ENCODE data around the gene FMNL2.

FMNL2 gene

GRCh38 chr2:152430876-152431275, 95.9 kb downstream of the FMNL2 start:
- DNase-seq, result no peak

DNA sequence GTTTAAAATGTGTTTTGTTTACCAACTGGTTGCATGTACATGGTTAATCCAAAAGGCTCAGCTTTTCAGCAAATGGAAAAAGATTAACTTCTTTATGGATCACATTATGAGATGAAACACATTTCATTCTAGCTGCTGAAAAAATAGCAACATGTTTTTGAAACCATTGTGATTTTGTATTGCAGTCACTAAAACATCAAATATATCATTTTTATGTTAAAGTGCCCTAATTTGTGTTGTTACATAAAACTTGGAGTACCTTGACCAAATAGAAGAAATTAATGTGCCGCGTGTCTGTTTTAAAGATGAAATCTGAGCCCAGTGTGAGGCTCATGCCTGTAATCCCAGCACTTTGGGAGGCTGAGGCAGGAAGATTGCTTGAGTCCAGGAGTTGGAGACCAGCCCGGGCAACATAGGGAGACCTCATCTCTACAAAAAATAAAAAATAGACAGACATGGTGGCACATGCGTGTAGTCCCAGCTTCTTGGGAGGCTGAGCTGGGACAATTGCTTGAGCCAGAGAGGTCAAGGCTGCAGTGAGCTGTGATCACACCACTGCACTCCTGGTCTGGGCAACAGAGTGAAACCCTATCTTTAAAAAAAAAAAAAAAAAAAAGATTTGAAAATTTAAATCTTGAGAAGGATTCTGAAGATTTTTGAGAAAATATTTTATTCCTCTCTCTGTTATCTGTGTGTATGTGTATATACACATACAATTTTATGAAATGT, 96.6 kb downstream of the FMNL2 start:
- no peak for DNase-seq

DNA sequence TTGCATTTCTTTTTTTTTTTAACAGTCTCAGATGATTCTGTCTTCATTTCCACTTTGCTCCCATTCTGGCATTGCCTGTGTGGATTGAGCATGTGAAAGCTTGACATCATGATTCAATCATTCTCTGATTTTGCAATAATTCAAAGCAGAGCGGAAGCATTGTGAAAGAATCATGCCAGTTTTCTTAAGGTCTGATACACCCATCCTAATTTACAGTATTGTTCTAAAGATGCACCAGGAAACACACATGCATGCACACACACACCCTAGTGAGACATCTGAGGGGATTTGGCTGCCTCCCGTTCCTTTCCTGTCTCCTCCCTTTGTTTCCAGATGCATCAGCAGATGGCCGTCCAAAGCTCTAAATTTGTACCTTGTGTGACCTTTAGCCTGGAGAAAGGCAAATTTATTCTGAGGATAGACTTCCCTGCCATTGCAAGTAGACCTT, 97.3 kb downstream of the FMNL2 start:
- peak; percentile 48 for DNase-seq

DNA sequence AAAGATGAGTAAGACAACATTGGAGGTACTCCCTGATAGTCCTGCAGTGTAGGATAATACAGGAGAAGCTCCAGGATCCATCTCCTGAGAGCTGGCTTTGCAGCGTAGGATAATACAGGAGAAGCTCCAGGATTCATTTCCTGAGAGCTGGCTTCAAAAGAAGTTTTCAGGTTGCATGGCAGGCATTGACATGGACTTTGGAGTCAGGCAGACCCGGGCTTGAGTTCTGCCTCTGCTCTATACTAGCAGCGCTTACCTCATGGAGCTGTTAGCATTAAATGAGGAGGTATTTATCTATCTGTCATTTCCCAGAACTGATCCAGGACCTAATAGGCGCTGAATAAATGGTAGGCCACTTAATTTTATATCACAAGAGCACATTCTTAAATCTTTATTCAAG, 97.8 kb downstream of the FMNL2 start:
- DNase-seq, result no peak

GRCh38 chr2:152433289-152433688, 98.3 kb downstream of the FMNL2 start:
- DNase-seq, result no peak

- DNase-seq, result no peak
These were observed 98.8 kb downstream of the FMNL2 start for GRCh38 chr2:152433791-152434190.

DNA sequence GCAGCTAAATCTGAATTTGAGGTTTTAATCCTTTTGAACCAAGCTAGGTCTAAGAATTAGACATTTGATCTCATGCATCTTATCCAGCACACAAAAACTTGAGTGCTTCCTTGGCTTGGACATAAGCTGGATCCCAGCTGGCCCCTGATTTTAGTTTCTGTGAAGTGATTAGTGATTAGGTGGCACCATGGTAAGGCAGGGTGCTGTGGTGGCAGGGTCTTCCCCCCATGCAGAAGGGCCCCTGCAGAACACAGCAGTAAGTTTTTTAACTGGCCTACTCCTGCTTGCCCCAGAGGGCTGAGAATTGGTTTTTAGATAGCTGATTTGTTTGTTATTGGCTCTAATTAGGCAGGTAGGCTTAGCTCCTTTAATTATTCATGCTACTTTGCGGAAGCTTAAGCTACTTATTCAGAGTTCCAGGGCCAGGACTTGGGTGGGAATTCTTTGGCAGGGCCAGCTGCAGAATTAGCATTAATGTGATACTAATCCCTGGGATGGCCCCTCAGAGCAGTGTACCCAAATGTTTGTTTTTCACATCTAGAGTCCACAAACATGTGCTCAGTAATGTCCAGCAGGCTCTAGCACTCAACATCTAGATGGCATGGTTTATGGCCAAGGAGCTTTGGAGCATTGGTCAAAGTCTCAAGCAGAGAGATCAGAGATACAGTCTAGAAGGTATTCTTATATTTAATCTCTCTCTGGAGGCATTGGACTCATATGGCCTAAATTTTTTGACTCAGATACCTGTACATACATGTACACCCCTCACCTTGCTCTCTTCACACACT, 99.6 kb downstream of the FMNL2 start:
- no peak for DNase-seq

GRCh38 chr2:152436148-152436547, 101.2 kb downstream of the FMNL2 start:
- no peak for DNase-seq

DNA sequence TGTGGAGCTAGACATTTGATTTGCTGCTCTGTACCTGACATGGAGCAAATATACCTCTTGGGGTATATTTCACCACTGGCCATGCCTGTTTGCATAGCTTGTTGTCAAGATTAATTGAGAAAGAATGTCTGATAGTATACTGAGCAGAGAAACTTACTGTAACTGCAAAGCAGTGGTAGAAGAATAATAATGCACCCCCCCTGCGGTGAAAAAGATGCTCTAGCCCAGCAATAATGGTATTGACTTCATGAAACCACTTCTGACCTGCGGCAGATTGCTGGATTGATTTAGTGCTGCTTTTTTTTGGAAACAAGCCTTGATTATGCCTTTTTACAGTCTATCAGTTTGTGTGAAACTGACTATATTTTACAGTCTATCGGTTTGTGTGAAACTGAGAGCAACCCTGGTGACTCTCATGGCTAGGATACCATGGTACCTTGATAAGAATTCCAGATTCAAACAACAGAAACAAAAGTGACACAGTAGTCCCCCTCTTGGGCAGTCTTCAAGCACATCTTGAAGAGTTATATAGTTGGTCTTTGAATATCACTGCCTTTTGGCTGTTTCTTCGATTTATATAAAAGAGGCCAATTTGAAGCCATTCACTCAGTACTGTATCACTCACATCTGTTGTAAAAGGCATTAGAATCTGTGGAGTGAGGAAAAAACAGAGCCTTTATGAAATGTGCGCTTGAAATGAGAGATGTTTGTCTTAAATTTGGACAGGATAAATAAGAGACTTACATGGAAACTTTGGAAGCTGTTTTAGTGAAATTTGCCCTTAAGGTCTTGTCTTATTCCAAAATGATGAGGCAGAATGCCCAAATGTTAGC, 102.5 kb downstream of the FMNL2 start:
- no peak for DNase-seq

DNA sequence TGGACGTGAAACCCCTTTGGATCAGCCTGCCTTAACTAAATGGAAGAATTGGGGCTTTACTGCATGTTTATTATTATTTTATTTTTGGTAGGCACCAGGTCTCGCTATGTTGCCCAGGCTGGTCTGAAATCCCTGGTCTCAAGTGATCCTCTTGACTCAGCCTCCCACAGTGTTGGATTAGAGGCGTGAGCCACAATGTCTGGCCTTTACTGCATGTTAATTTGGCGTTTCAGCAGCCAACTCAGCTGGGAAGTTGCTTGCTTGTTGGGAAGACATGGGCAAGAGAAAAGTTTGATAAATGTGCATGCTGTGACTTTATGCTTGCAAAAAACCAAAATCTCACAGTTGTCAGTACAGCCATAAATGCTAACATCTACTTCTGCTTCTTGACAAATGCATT, 105.1 kb downstream of the FMNL2 start:
- no peak for DNase-seq

- DNase-seq, result no peak
These were observed 105.5 kb downstream of the FMNL2 start for GRCh38 chr2:152440460-152440859.

DNA sequence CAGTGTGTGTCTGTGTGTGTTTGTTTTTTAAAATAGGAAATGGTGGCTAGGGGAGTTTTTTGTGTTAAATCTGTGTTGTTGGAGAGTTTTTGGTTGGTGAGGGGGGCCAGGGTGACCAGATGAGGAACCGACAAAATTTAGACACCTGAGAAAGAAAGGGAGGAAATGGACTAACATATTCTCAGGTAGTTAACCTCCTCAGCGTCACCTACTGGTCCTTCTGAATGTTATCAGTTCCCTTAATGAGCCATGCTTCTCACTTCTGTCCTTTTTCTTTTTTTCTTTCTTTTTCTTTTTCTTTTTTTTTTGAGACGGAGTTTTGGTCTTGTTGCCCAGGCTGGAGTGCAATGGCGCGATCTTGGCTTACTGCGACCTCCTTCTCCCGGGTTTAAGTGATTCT, 107.0 kb downstream of the FMNL2 start:
- no peak for DNase-seq

DNA sequence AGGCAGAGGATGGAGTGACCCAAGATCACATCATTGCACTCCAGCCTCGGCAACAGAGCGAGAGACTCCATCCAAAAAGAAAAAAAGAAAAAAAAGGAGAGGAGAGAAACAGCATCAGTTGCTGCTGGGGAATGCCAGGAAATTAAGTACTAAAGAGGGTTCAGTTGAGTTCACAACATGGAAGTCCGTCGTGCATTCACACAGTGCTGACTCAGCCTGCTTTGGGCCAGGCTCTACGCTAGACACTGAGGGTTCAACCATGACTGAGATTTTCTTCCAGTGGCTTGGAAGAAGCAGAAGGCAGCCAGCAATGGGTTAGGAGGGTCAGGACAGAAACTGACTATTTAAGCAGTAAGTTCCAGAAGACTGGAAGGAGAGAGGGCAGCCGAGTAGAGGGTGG, 108.8 kb downstream of the FMNL2 start:
- DNase-seq, result no peak

DNA sequence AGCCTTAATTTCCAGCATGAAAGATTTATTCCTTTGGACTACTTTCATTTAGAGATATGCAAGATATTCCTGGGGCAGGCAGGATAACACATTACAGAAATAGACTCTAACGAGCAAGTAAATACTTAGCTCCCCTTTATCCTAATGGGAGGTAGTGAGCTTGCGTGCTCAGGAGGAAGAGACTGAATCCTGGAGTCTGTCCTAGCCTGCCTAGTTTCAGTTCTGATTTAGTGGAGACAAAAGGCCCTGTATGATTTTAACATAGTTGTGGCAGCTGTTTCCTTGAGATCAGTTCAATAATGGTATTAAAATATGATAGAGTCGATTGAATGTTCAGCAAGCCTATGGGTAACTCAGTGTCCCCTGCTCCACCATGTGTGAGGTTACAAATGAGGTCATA, 109.5 kb downstream of the FMNL2 start:
- no peak for DNase-seq

DNA sequence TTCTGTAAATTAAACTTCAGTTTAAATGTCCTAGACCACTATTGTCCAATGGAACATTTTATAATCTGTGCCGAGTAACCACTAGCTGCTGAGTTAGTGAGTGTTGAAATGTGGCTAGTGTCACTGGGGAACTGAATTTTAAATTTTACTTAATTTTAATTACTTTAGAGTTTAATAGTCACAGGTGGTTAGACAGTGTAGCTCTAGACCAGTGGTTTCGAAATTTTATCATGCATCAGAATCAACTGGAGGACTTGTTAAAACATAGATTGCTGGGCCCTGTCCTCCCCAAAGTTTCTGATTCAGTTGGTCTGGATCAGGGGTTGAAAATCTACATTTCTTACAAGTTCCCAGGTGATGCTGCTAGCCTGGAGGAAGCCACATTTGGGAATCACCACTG, 110.4 kb downstream of the FMNL2 start:
- DNase-seq, result no peak

GRCh38 chr2:152445791-152446201, 110.8 kb downstream of the FMNL2 start:
- no peak for DNase-seq

DNA sequence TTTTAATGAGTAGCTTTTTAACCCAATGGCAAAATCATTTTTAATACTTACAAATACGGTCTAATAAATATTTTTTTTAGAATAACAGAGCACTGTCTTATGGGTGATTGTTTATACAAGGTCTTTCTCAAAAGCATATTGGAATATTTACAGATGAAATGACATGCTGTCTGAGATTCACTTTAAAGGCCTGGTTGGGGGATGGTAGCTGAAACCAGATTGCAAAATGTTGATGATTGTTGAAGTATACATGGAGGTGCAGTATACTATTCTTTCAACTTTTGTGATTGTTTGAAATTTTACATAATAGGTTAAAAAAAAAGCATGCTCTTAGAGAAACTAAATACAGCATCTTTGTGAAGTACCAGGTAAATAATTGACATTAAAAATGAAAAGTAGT, 111.2 kb downstream of the FMNL2 start:
- DNase-seq, result no peak

DNA sequence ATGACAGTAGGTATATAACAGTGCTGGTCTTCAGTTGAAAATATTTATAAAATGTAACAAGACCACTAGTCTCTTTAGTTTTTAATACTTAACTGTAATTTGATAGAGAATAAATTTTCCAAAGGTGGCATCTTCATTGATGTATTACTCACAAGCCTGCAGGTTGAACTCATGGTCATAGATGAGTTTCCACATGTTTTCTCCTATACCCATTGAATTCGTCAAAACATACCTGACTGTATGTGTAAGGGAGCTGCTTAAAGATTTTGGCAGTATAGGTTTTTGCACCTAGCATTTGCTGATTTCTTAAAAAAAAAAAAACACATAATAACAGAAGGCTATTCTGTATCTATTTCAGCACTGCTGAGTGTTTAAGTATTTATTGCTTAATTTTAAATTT, 112.9 kb downstream of the FMNL2 start:
- DNase-seq, result no peak

GRCh38 chr2:152448606-152449005, 113.6 kb downstream of the FMNL2 start:
- no peak for DNase-seq

- DNase-seq, result no peak
These were observed 114.6 kb downstream of the FMNL2 start for GRCh38 chr2:152449578-152449977.

- no peak for DNase-seq
These were observed 115.2 kb downstream of the FMNL2 start for GRCh38 chr2:152450176-152450575.

DNA sequence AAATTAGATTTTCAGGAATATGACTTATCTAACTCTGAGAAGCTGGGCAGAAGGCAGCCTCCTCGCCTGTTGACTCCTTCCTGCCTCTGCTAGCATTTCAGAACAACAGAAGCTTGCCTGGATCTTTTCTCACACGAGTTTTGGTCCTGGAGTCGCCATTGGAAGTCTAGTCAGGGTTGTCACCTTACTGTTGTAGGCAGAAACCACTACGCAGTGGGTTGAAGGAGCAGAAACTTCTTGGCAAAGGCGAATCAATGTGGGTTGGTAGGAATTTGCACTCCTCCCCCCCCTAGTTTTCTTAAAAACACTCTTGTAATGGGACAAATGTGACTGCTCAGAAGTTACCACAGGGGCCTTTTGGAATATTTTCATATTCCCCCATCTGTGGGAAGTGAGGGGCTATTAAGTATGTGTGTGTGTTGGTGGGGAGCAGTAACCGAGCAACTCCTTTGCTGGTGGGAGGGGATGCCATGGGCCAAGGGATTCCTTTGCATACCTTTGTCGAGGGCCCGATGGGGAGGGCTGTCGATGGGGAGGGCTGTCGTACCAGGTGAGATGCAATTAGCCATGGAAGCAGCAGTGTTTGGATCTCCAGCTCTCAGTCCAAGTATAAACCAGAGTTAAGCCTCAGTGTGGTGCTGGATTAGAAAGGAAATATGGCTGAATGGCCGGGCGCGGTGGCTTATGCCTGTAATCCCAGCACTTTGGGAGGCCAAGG, 117.4 kb downstream of the FMNL2 start:
- no peak for DNase-seq
